HUES6 (cell line): Measurements from ENCODE around the gene TSPAN9.

Source experiments
- H3K27ac ChIP-seq: 2 replicates; pipeline ENCODE4 v1.7.0; 2013; ENCODE audit warnings: low read depth, mild to moderate bottlenecking, low read length, inconsistent platforms
- H3K27me3 ChIP-seq: 2 replicates; pipeline ENCODE4 v1.6.1; 2013; ENCODE audit warnings: low read length; ENCODE audit not compliant: control insufficient read depth, insufficient read depth
- H3K36me3 ChIP-seq: 2 replicates; pipeline ENCODE4 v1.6.1; 2013; ENCODE audit warnings: low read length; ENCODE audit not compliant: control insufficient read depth, insufficient read depth
- H3K4me1 ChIP-seq: 2 replicates; pipeline ENCODE4 v1.6.1; 2013; ENCODE audit warnings: low read length; ENCODE audit not compliant: control insufficient read depth, insufficient read depth
- H3K4me3 ChIP-seq: 2 replicates; pipeline ENCODE4 v1.5.1; 2013; ENCODE audit warnings: low read depth, low read length
- H3K9ac ChIP-seq: one replicate; pipeline ENCODE4 v1.6.1; 2013; ENCODE audit warnings: mild to moderate bottlenecking, low read length
- H3K9me3 ChIP-seq: 2 replicates; pipeline ENCODE4 v1.6.1; 2013; ENCODE audit warnings: low read depth, low read length; ENCODE audit not compliant: control insufficient read depth, insufficient read depth

TSPAN9 gene

GRCh38 chr12:3247629-3248161, 170.5 kb downstream of the TSPAN9 start:
- Histone ChIP-seq H3K36me3 (no peaks in the 10 kb centered on the region), H3K27ac (no peak overlapping the region), H3K27me3 (no peaks in the 10 kb centered on the region), H3K9me3 (0 out of 2 replicates have a peak, but pooled peaks cover 6% of the 10 kb centered on the region), H3K9ac (no peak overlapping the region), H3K4me3 (no peak overlapping the region), H3K4me1 (peaks cover 10% of the 10 kb centered on the region; the same call in 1 of the 2 replicates)

- no peaks in the 10 kb centered on the region for H3K27me3 ChIP-seq
- H3K4me3 ChIP-seq, result no peak overlapping the region
- no peak overlapping the region for H3K27ac ChIP-seq
- no peaks in the 10 kb centered on the region for H3K36me3 ChIP-seq
- 0 out of 2 replicates have a peak, but pooled peaks cover 6% of the 10 kb centered on the region for H3K9me3 ChIP-seq
- H3K4me1 ChIP-seq, result peaks cover 22% of the 10 kb centered on the region; the same call in 1 of the 2 replicates
- H3K9ac ChIP-seq, result no peak overlapping the region
Measured at GRCh38 chr12:3249081-3249800, 172.1 kb downstream of the TSPAN9 start.

- 0 out of 2 replicates have a peak, but pooled peaks cover 6% of the 10 kb centered on the region for H3K9me3 ChIP-seq
- H3K27ac ChIP-seq, result no peak overlapping the region
- no peaks in the 10 kb centered on the region for H3K27me3 ChIP-seq
- peaks cover 24% of the 10 kb centered on the region; the same call in 1 of the 2 replicates for H3K4me1 ChIP-seq
- no peak overlapping the region for H3K9ac ChIP-seq
- H3K4me3 ChIP-seq, result no peak overlapping the region
- no peaks in the 10 kb centered on the region for H3K36me3 ChIP-seq
Measured at GRCh38 chr12:3250034-3250433, 172.9 kb downstream of the TSPAN9 start.

GRCh38 chr12:3250576-3250975, 173.4 kb downstream of the TSPAN9 start:
- Histone ChIP-seq H3K27me3 (no peaks in the 10 kb centered on the region), H3K9ac (no peak overlapping the region), H3K4me1 (peaks cover 24% of the 10 kb centered on the region; the same call in 1 of the 2 replicates), H3K4me3 (no peak overlapping the region), H3K9me3 (0 out of 2 replicates have a peak, but pooled peaks cover 1% of the 10 kb centered on the region), H3K27ac (no peak overlapping the region), H3K36me3 (no peaks in the 10 kb centered on the region)

GRCh38 chr12:3251067-3251466, 173.9 kb downstream of the TSPAN9 start:
- no peak overlapping the region for H3K9ac ChIP-seq
- no peak overlapping the region for H3K27ac ChIP-seq
- no peaks in the 10 kb centered on the region for H3K36me3 ChIP-seq
- no peaks in the 10 kb centered on the region for H3K27me3 ChIP-seq
- H3K4me3 ChIP-seq, result no peak overlapping the region
- peaks cover 24% of the 10 kb centered on the region; the same call in 1 of the 2 replicates for H3K4me1 ChIP-seq
- H3K9me3 ChIP-seq, result no peaks in the 10 kb centered on the region

- H3K27ac ChIP-seq, result no peak overlapping the region
- H3K4me3 ChIP-seq, result no peak overlapping the region
- H3K4me1 ChIP-seq, result peaks cover 24% of the 10 kb centered on the region; the same call in 1 of the 2 replicates
- H3K9me3 ChIP-seq, result no peaks in the 10 kb centered on the region
- H3K27me3 ChIP-seq, result no peaks in the 10 kb centered on the region
- H3K36me3 ChIP-seq, result no peaks in the 10 kb centered on the region
- no peak overlapping the region for H3K9ac ChIP-seq
Measured at GRCh38 chr12:3251691-3252090, 174.5 kb downstream of the TSPAN9 start.

GRCh38 chr12:3252450-3252891, 175.3 kb downstream of the TSPAN9 start:
- Histone ChIP-seq H3K36me3 (no peaks in the 10 kb centered on the region), H3K27ac (no peak overlapping the region), H3K4me1 (peaks cover 28% of the 10 kb centered on the region; the same call in 1 of the 2 replicates)

GRCh38 chr12:3253682-3254275, 176.6 kb downstream of the TSPAN9 start:
- H3K36me3 ChIP-seq, result no peaks in the 10 kb centered on the region
- H3K4me3 ChIP-seq, result no peak overlapping the region
- H3K27ac ChIP-seq, result no peak overlapping the region
- H3K27me3 ChIP-seq, result no peaks in the 10 kb centered on the region
- H3K9me3 ChIP-seq, result no peaks in the 10 kb centered on the region
- H3K4me1 ChIP-seq, result peaks cover 28% of the 10 kb centered on the region; the same call in 1 of the 2 replicates
- H3K9ac ChIP-seq, result no peak overlapping the region

More at GRCh38 chr12:3252450-3252891, 175.3 kb downstream of the TSPAN9 start:
- H3K27me3 ChIP-seq, result no peaks in the 10 kb centered on the region
- no peak overlapping the region for H3K9ac ChIP-seq
- H3K4me3 ChIP-seq, result no peak overlapping the region
- no peaks in the 10 kb centered on the region for H3K9me3 ChIP-seq

- H3K9ac ChIP-seq, result no peak overlapping the region
- H3K4me1 ChIP-seq, result peaks cover 24% of the 10 kb centered on the region; the same call in 1 of the 2 replicates
- no peaks in the 10 kb centered on the region for H3K36me3 ChIP-seq
- H3K9me3 ChIP-seq, result no peaks in the 10 kb centered on the region
- H3K4me3 ChIP-seq, result no peak overlapping the region
- no peaks in the 10 kb centered on the region for H3K27me3 ChIP-seq
- no peak overlapping the region for H3K27ac ChIP-seq
Measured at GRCh38 chr12:3255057-3255456, 177.9 kb downstream of the TSPAN9 start.

GRCh38 chr12:3256103-3256631, 179.0 kb downstream of the TSPAN9 start:
- no peaks in the 10 kb centered on the region for H3K36me3 ChIP-seq
- H3K27me3 ChIP-seq, result no peaks in the 10 kb centered on the region
- no peak overlapping the region for H3K4me3 ChIP-seq
- H3K4me1 ChIP-seq, result peaks cover 24% of the 10 kb centered on the region; the same call in 1 of the 2 replicates
- no peaks in the 10 kb centered on the region for H3K9me3 ChIP-seq
- no peak overlapping the region for H3K27ac ChIP-seq
- no peak overlapping the region for H3K9ac ChIP-seq

GRCh38 chr12:3257411-3257810, 180.2 kb downstream of the TSPAN9 start:
- Histone ChIP-seq H3K36me3 (no peaks in the 10 kb centered on the region), H3K27ac (no peak overlapping the region), H3K4me1 (peaks cover 20% of the 10 kb centered on the region; the same call in 1 of the 2 replicates), H3K9ac (no peak overlapping the region), H3K9me3 (no peaks in the 10 kb centered on the region), H3K4me3 (no peak overlapping the region), H3K27me3 (no peaks in the 10 kb centered on the region)
